GM12865 (cell line): ENCODE results near the gene DNASE1L3.

ENCODE experiments used
- DNase-seq: peaks from one replicate; pipeline ENCODE4 v3.0.0; 2010; ENCODE audit warnings: low read depth
- H3K4me3 ChIP-seq: 2 replicates; pipeline ENCODE4 v1.5.1; 2011; ENCODE audit warnings: mild to moderate bottlenecking, low read depth, low read length, control low read depth
- CTCF ChIP-seq: IDR thresholded peaks from 2 replicates; pipeline ENCODE4 v1.5.1; 2011; ENCODE audit warnings: low read length, control low read depth, low read depth, inconsistent platforms; ENCODE audit not compliant: insufficient read depth; ENCODE audit errors: missing control alignments

Gene DNASE1L3

GRCh38 chr3:58184982-58185360, 25.8 kb downstream of the DNASE1L3 start:
- DNase-seq: no peak
- TF ChIP-seq CTCF: no peak
- no peak overlapping the region for H3K4me3 ChIP-seq

DNA sequence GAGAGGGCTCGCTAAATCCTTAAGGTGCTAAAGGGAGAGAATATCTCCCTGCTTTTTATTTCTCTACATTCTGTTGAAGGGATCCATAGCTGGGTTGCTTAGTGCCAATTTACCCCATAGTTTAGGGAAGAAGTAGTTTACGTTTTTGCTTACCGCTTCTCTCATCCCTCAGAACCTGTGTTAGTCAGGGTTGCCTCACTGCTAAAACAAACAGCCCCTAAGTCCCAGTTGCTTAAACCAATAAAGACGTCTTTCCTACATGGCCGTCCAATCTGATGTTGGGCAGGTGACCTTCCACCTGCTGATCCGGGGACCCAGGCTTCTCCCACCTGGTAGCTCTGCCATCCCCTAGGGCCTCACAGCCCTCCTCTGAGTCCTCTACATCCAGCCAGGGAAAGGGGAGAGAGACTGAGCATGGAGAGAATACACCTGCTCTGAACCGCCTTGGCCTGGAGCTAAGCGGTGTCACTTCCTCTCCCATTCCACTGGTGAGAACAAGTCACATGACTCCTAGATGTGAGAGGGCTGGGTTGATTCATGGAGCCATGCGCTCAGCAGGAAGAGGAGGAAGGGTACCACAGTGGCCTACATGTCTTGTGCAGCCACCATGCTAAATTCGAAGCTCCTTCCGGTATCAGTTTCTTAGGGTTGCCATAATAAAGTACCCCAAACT, 26.3 kb downstream of the DNASE1L3 start:
- DNase-seq: no peak
- no peak for TF ChIP-seq CTCF

DNA sequence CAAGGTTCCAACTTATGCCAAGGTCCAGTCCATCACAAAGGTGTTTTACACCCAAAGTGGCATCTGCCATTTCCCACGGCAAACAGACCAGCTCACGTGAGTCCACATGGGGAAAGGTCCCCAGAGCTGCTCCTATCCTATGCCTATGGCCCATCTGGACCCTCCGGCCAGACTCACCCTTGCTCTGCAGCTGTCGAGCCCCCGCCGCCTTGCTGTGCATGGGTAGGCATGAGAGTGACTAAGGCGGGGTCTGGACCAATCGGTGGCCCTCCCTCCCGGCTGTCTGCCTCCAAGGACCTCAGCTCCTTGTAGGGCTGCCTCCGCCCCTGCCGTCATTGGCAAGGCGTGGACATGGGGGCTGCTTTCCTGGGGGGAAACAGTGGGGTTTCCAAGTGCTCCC, 26.9 kb downstream of the DNASE1L3 start:
- no peak overlapping the region for H3K4me3 ChIP-seq
- DNase-seq: no peak
- TF ChIP-seq CTCF: no peak

More for the DNA sequence above, 26.3 kb downstream of the DNASE1L3 start:
- H3K4me3 ChIP-seq: no peak overlapping the region

GRCh38 chr3:58183221-58183620, 27.6 kb downstream of the DNASE1L3 start:
- no peak for TF ChIP-seq CTCF
- DNase-seq: no peak
- H3K4me3 ChIP-seq: no peak overlapping the region

- H3K4me3 ChIP-seq: no peak overlapping the region
- TF ChIP-seq CTCF: no peak
- DNase-seq: no peak
These were observed 29.7 kb downstream of the DNASE1L3 start for GRCh38 chr3:58180940-58181587.

DNA sequence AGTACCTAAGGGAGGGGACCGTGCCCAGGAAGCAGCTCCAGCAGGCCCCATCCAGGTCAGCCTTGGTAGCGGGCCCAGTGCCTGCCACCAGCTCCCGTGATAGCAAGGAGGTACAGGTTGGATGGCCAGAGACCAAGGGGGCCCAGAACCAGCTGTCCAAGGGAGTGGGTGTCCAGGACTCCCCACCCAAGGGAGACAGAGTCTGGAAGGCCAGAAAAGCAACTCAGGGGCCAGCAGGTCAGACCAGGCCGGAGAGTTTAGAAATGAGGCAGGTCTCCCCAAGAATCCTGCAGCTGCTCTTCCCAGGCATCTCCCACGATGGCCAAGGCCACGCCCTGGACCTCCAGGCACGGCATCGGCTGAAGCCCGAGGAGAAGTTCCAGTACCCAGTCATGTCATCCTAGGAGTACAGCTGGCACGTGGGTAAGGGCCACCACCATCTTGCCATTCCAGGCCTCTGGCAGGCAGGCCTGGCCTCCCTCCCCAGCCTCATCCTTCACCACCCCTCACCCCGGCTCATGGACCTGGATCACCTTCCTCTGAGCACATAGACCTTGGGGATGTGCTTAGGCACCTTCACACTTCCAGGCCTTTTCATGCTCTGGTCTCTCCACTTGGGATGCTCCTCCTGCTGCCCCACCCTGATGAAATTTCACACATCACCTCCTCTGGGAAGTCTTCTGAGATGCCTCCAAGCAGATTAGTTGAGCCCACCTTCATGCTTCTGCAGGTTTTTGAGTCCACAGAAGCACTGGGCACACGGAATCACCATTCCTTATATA, 30.5 kb downstream of the DNASE1L3 start:
- H3K4me3 ChIP-seq: no peak overlapping the region
- TF ChIP-seq CTCF: no peak
- no peak for DNase-seq
